GM18502 (cell line): Measurements from ENCODE around the gene LIMCH1.
"Not testable (repeated sequence)": the region's sequence is repeated elsewhere in the genome, so short reads cannot be mapped to it uniquely, and the experiment has no call there.

Experiments
- ATAC-seq: cut with Tn5 transposase; IDR thresholded peaks from one replicate; pipeline ENCODE4 v1.9.1; 2021; ENCODE audit warnings: mild to moderate bottlenecking; ENCODE audit not compliant: unreplicated experiment, poor library complexity

Gene LIMCH1

GRCh38 chr4:41665636-41666207 lies 127.8 kb downstream of the LIMCH1 start:
- ATAC-seq = no peak

- ATAC-seq = no peak
Observed at GRCh38 chr4:41668024-41668423, 130.1 kb downstream of the LIMCH1 start.

GRCh38 chr4:41670530-41670929 lies 132.6 kb downstream of the LIMCH1 start:
- no peak for ATAC-seq

- ATAC-seq = no peak
Observed at GRCh38 chr4:41670982-41671381, 133.0 kb downstream of the LIMCH1 start.

- ATAC-seq = no peak
Observed at GRCh38 chr4:41678086-41678816, 140.3 kb downstream of the LIMCH1 start.

- ATAC-seq = no peak
Observed at GRCh38 chr4:41678951-41679350, 141.0 kb downstream of the LIMCH1 start.

GRCh38 chr4:41679991-41680390 lies 142.0 kb downstream of the LIMCH1 start:
- no peak for ATAC-seq

GRCh38 chr4:41681054-41681453 lies 143.1 kb downstream of the LIMCH1 start:
- ATAC-seq = no peak

GRCh38 chr4:41683326-41683725 lies 145.4 kb downstream of the LIMCH1 start:
- no peak for ATAC-seq

GRCh38 chr4:41686893-41687292 lies 148.9 kb downstream of the LIMCH1 start:
- ATAC-seq = no peak

- no peak for ATAC-seq
Observed at GRCh38 chr4:41687971-41688370, 150.0 kb downstream of the LIMCH1 start.

- peak; percentile 77 for ATAC-seq
Observed at GRCh38 chr4:41692717-41693345, 154.9 kb downstream of the LIMCH1 start.

- no peak for ATAC-seq
Observed at GRCh38 chr4:41693629-41694028, 155.7 kb downstream of the LIMCH1 start.

- ATAC-seq = no peak
Observed at GRCh38 chr4:41696131-41696530, 158.2 kb downstream of the LIMCH1 start.

GRCh38 chr4:41696763-41697162 lies 158.8 kb downstream of the LIMCH1 start:
- ATAC-seq = no peak

GRCh38 chr4:41701983-41702382 lies 164.0 kb downstream of the LIMCH1 start:
- no peak for ATAC-seq

GRCh38 chr4:41702770-41703169 lies 164.8 kb downstream of the LIMCH1 start:
- no peak for ATAC-seq

GRCh38 chr4:41703785-41704184 lies 165.8 kb downstream of the LIMCH1 start:
- no peak for ATAC-seq

GRCh38 chr4:41709844-41710481 lies 172.0 kb downstream of the LIMCH1 start:
- no peak for ATAC-seq

- not testable (repeated sequence) for ATAC-seq
Observed at GRCh38 chr4:41711654-41712053, 173.7 kb downstream of the LIMCH1 start.

GRCh38 chr4:41712425-41712824 lies 174.5 kb downstream of the LIMCH1 start:
- no peak for ATAC-seq
